HEK293 (cell line): ENCODE measurements around the gene CDX4.

ENCODE experiments used
- CTCF ChIA-PET: fragments of 350-600 bp; formaldehyde crosslinking; extraction: SDS; loops from one replicate; lab custom pipeline; 2021; ENCODE audit warnings: antibody characterized with exemption; lab: Yijun Ruan, JAX
- POLR2A ChIA-PET: fragments of 300-600 bp; formaldehyde crosslinking; extraction: SDS; loops from one replicate; lab custom pipeline; 2020; ENCODE audit warnings: antibody characterized with exemption, inconsistent platforms; lab: Yijun Ruan, JAX
- H3K27ac ChIP-seq: fragments of 200-500 bp; sonication (Bioruptor generic); 2 replicates; pipeline ENCODE4 v1.5.1; 2014; ENCODE audit warnings: low read depth, low read length, control low read depth, inconsistent platforms; ENCODE audit errors: extremely low read depth
- H3K36me3 ChIP-seq, 2 experiments: fragments of 200-500 bp in 1 of 2; sonication (Bioruptor generic) in 1 of 2; 1 replicate in 1 of 2; 2 replicates in 1 of 2; pipeline ENCODE4 v1.5.1; 2014 to 2017; ENCODE audit warnings: inconsistent platforms in 2 of 2, low read length in 2 of 2; ENCODE audit not compliant: control insufficient read depth in 2 of 2, insufficient read depth in 1 of 2
- H3K4me1 ChIP-seq: fragments of 200-500 bp; sonication (Bioruptor generic); 2 replicates; pipeline ENCODE4 v1.5.1; 2014; ENCODE audit warnings: mild to moderate bottlenecking, low read length, inconsistent platforms; ENCODE audit not compliant: control insufficient read depth, insufficient read depth
- H3K4me3 ChIP-seq: 2 replicates; pipeline ENCODE4 v1.5.1; 2011; ENCODE audit warnings: low read depth, mild to moderate bottlenecking, control low read depth, low read length, moderate library complexity
- H3K9me3 ChIP-seq: fragments of 200-500 bp; sonication (Bioruptor generic); 2 replicates; pipeline ENCODE4 v1.5.1; 2014; ENCODE audit warnings: low read depth, low read length, inconsistent platforms; ENCODE audit not compliant: control insufficient read depth, insufficient read depth
- GLIS1 ChIP-seq: fragments of 450-650 bp; formaldehyde crosslinking; IDR thresholded peaks from 2 replicates; pipeline ENCODE4 v1.5.1; 2016; ENCODE audit warnings: missing biosample characterization, missing genetic modification characterization
- HOXD13 ChIP-seq: sonication (generic); formaldehyde crosslinking; IDR thresholded peaks from 2 replicates; pipeline ENCODE4 v1.8.0; 2022; ENCODE audit warnings: missing genetic modification reagents, borderline replicate concordance
- KLF7 ChIP-seq: fragments of 450-650 bp; formaldehyde crosslinking; IDR thresholded peaks from 2 replicates; pipeline ENCODE4 v1.5.1; 2016; ENCODE audit warnings: missing biosample characterization, missing genetic modification characterization, borderline replicate concordance
- TCF7L2 ChIP-seq: IDR thresholded peaks from 2 replicates; pipeline ENCODE4 v1.6.1; 2011; ENCODE audit warnings: low read depth, mild to moderate bottlenecking, inconsistent platforms, low read length, moderate library complexity, borderline replicate concordance
- YY1 ChIP-seq: fragments of 450-650 bp; formaldehyde crosslinking; IDR thresholded peaks from 2 replicates; pipeline ENCODE4 v1.5.1; 2018; ENCODE audit warnings: missing biosample characterization, missing genetic modification characterization
- ZBTB17 ChIP-seq: fragments of 450-650 bp; formaldehyde crosslinking; IDR thresholded peaks from 2 replicates; pipeline ENCODE4 v1.5.1; 2016; ENCODE audit warnings: missing biosample characterization, missing genetic modification characterization
- ZNF112 ChIP-seq: fragments of 450-650 bp; formaldehyde crosslinking; IDR thresholded peaks from 2 replicates; pipeline ENCODE4 v1.5.0; 2017; ENCODE audit warnings: missing biosample characterization, missing genetic modification characterization
- ZNF146 ChIP-seq: fragments of 450-650 bp; formaldehyde crosslinking; IDR thresholded peaks from 2 replicates; pipeline ENCODE4 v1.5.1; 2016; ENCODE audit warnings: missing biosample characterization, missing genetic modification characterization
- ZNF184 ChIP-seq: fragments of 450-650 bp; IDR thresholded peaks from 2 replicates; pipeline ENCODE4 v1.5.1; 2018; ENCODE audit warnings: missing biosample characterization, mild to moderate bottlenecking, missing genetic modification characterization
- ZNF266 ChIP-seq: fragments of 450-650 bp; formaldehyde crosslinking; IDR thresholded peaks from 2 replicates; pipeline ENCODE4 v1.5.1; 2016; ENCODE audit warnings: missing biosample characterization, missing genetic modification characterization, low read depth
- ZNF416 ChIP-seq: fragments of 450-650 bp; formaldehyde crosslinking; IDR thresholded peaks from 2 replicates; pipeline ENCODE4 v1.5.1; 2016; ENCODE audit warnings: missing biosample characterization, missing genetic modification characterization
- ZNF747 ChIP-seq: fragments of 450-650 bp; formaldehyde crosslinking; IDR thresholded peaks from 2 replicates; pipeline ENCODE4 v1.5.1; 2016; ENCODE audit warnings: missing biosample characterization, missing genetic modification characterization
- ZNF785 ChIP-seq: fragments of 450-650 bp; formaldehyde crosslinking; IDR thresholded peaks from 2 replicates; pipeline ENCODE4 v1.5.1; 2016; ENCODE audit warnings: missing biosample characterization, missing genetic modification characterization
- TF ChIP-seq, protein P1 (sequence below): fragments of 450-650 bp; IDR thresholded peaks from 2 replicates; pipeline ENCODE4 v1.5.1; 2018; ENCODE audit warnings: missing biosample characterization, mild to moderate bottlenecking, missing genetic modification characterization
- TF ChIP-seq, protein P2 (sequence below): fragments of 450-650 bp; formaldehyde crosslinking; IDR thresholded peaks from 2 replicates; pipeline ENCODE4 v1.5.1; 2016; ENCODE audit warnings: missing biosample characterization, missing genetic modification characterization
- TF ChIP-seq, protein P3 (sequence below): fragments of 450-650 bp; formaldehyde crosslinking; optimal IDR thresholded peaks from 2 replicates; pipeline ENCODE3; 2016; ENCODE audit warnings: missing biosample characterization, mild to moderate bottlenecking, missing genetic modification characterization
- TF ChIP-seq, protein P4 (sequence below): fragments of 450-650 bp; formaldehyde crosslinking; IDR thresholded peaks from 2 replicates; pipeline ENCODE4 v1.5.1; 2016; ENCODE audit warnings: missing biosample characterization, missing genetic modification characterization
- TF ChIP-seq, protein P5 (sequence below): fragments of 450-650 bp; formaldehyde crosslinking; IDR thresholded peaks from 2 replicates; pipeline ENCODE4 v1.5.1; 2016; ENCODE audit warnings: missing biosample characterization, missing genetic modification characterization, borderline replicate concordance
- TF ChIP-seq, protein P6 (sequence below): fragments of 450-650 bp; formaldehyde crosslinking; IDR thresholded peaks from 2 replicates; pipeline ENCODE4; 2016; ENCODE audit warnings: missing biosample characterization, missing genetic modification characterization

Gene CDX4

DNA sequence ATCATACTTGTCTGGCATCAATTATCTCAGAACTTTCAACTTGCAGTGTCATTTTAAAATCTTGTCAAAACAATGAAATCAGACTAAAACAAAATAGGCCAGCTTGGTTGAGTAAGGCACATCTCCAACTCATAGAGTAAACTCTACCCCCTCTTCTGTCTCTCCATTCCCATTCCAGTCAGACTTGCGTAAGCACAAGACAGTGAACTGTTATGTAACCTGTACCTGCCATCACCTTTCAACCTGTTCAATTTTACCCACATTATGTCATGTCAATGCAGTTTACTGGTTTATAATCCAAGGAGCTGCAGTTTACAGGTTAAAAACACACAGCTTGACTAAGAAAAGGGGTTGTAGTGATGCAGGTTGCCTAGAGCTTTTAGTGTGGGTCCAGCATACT, 8.3 kb downstream of the CDX4 start:
- Histone ChIP-seq H3K27ac (no peak overlapping the region), H3K9me3 (no peaks in the 10 kb centered on the region), H3K36me3 (no peaks in the 10 kb centered on the region), H3K4me1 (no peaks in the 10 kb centered on the region), H3K4me3 (no peak overlapping the region)
- CTCF ChIA-PET: no interaction called here
- TF ChIP-seq, protein P1, sequence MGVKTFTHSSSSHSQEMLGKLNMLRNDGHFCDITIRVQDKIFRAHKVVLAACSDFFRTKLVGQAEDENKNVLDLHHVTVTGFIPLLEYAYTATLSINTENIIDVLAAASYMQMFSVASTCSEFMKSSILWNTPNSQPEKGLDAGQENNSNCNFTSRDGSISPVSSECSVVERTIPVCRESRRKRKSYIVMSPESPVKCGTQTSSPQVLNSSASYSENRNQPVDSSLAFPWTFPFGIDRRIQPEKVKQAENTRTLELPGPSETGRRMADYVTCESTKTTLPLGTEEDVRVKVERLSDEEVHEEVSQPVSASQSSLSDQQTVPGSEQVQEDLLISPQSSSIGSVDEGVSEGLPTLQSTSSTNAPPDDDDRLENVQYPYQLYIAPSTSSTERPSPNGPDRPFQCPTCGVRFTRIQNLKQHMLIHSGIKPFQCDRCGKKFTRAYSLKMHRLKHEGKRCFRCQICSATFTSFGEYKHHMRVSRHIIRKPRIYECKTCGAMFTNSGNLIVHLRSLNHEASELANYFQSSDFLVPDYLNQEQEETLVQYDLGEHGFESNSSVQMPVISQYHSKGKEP (tag by site-specific recombination): no peak
- no peak for TF ChIP-seq ZNF184 (tag by site-specific recombination)
- TF ChIP-seq, protein P2, sequence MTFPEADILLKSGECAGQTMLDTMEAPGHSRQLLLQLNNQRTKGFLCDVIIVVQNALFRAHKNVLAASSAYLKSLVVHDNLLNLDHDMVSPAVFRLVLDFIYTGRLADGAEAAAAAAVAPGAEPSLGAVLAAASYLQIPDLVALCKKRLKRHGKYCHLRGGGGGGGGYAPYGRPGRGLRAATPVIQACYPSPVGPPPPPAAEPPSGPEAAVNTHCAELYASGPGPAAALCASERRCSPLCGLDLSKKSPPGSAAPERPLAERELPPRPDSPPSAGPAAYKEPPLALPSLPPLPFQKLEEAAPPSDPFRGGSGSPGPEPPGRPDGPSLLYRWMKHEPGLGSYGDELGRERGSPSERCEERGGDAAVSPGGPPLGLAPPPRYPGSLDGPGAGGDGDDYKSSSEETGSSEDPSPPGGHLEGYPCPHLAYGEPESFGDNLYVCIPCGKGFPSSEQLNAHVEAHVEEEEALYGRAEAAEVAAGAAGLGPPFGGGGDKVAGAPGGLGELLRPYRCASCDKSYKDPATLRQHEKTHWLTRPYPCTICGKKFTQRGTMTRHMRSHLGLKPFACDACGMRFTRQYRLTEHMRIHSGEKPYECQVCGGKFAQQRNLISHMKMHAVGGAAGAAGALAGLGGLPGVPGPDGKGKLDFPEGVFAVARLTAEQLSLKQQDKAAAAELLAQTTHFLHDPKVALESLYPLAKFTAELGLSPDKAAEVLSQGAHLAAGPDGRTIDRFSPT (tag by site-specific recombination): no peak
- no peak for TF ChIP-seq ZNF266 (tag by site-specific recombination)
- TF ChIP-seq, all 188 proteins: peak for 0
- POLR2A ChIA-PET: no interaction called here

DNA sequence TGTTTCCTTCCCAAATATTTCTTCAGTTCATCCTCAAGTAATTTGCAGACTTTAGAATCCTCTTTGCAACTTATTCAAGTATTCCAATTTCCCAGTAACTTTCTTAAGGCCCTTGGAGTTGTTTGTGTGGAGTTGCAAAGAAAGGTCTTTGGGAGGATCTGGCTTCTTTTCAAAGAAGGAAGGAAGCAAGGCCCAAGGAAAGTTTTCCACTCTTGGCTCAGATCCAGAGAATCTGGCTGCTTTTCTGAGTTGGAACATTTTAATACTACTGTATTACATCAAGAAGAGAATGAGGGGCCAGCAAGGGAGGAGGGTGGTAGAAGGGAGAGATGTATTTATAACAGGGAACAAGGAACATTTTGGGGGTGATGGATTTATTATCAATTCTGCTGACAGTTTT, 10.5 kb downstream of the CDX4 start:
- TF ChIP-seq, protein P3, sequence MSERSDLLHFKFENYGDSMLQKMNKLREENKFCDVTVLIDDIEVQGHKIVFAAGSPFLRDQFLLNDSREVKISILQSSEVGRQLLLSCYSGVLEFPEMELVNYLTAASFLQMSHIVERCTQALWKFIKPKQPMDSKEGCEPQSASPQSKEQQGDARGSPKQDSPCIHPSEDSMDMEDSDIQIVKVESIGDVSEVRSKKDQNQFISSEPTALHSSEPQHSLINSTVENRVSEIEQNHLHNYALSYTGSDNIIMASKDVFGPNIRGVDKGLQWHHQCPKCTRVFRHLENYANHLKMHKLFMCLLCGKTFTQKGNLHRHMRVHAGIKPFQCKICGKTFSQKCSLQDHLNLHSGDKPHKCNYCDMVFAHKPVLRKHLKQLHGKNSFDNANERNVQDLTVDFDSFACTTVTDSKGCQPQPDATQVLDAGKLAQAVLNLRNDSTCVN: no peak
- ChIA-PET POLR2A (no interaction called here), CTCF (no interaction called here)
- Histone ChIP-seq H3K4me3 (no peak overlapping the region), H3K4me1 (no peaks in the 10 kb centered on the region), H3K27ac (no peak overlapping the region), H3K36me3 (no peaks in the 10 kb centered on the region), H3K9me3 (no peaks in the 10 kb centered on the region)

DNA sequence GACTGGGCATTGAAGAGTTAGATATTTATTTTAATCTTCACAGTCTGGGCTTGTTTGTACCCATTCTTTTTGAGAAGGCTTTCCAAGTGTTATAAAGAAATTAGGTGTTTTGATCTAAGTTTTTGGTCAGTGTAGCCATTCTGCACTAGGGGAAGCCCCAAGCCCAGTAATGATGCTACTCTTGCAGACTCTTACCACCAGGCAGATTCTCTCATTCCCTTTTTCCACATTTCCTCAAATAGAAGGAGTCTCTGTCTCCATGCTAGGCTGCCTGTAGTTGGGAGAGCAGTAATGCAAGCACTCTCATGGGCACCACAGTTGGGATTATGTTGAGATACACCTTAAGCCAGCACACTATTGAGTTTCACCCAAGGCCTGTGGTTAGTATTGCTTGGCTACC, 21.5 kb downstream of the CDX4 start:
- ChIA-PET POLR2A (no interaction called here), CTCF (no interaction called here)
- Histone ChIP-seq H3K9me3 (peaks cover 2% of the 10 kb centered on the region; the same call in 1 of the 2 replicates), H3K4me3 (no peak overlapping the region), H3K27ac (no peak overlapping the region), H3K4me1 (no peaks in the 10 kb centered on the region), H3K36me3 (no peaks in the 10 kb centered on the region)
- TF ChIP-seq ZBTB17 (tag by site-specific recombination): no peak
- TF ChIP-seq TCF7L2: no peak
- no peak for TF ChIP-seq GLIS1 (tag by site-specific recombination)
- TF ChIP-seq ZNF146 (tag by site-specific recombination): no peak
- no peak for TF ChIP-seq ZNF112 (tag by site-specific recombination)
- TF ChIP-seq, protein P4, sequence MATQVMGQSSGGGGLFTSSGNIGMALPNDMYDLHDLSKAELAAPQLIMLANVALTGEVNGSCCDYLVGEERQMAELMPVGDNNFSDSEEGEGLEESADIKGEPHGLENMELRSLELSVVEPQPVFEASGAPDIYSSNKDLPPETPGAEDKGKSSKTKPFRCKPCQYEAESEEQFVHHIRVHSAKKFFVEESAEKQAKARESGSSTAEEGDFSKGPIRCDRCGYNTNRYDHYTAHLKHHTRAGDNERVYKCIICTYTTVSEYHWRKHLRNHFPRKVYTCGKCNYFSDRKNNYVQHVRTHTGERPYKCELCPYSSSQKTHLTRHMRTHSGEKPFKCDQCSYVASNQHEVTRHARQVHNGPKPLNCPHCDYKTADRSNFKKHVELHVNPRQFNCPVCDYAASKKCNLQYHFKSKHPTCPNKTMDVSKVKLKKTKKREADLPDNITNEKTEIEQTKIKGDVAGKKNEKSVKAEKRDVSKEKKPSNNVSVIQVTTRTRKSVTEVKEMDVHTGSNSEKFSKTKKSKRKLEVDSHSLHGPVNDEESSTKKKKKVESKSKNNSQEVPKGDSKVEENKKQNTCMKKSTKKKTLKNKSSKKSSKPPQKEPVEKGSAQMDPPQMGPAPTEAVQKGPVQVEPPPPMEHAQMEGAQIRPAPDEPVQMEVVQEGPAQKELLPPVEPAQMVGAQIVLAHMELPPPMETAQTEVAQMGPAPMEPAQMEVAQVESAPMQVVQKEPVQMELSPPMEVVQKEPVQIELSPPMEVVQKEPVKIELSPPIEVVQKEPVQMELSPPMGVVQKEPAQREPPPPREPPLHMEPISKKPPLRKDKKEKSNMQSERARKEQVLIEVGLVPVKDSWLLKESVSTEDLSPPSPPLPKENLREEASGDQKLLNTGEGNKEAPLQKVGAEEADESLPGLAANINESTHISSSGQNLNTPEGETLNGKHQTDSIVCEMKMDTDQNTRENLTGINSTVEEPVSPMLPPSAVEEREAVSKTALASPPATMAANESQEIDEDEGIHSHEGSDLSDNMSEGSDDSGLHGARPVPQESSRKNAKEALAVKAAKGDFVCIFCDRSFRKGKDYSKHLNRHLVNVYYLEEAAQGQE (tag by site-specific recombination): no peak
- TF ChIP-seq, protein P5, sequence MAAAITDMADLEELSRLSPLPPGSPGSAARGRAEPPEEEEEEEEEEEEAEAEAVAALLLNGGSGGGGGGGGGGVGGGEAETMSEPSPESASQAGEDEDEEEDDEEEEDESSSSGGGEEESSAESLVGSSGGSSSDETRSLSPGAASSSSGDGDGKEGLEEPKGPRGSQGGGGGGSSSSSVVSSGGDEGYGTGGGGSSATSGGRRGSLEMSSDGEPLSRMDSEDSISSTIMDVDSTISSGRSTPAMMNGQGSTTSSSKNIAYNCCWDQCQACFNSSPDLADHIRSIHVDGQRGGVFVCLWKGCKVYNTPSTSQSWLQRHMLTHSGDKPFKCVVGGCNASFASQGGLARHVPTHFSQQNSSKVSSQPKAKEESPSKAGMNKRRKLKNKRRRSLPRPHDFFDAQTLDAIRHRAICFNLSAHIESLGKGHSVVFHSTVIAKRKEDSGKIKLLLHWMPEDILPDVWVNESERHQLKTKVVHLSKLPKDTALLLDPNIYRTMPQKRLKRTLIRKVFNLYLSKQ (tag by site-specific recombination): no peak
- no peak for TF ChIP-seq ZNF747 (tag by site-specific recombination)
- TF ChIP-seq KLF7 (tag by site-specific recombination): no peak
- TF ChIP-seq ZNF416 (tag by site-specific recombination): no peak
- TF ChIP-seq HOXD13 (CRISPR knock-in tag): no peak
- TF ChIP-seq, protein P6, sequence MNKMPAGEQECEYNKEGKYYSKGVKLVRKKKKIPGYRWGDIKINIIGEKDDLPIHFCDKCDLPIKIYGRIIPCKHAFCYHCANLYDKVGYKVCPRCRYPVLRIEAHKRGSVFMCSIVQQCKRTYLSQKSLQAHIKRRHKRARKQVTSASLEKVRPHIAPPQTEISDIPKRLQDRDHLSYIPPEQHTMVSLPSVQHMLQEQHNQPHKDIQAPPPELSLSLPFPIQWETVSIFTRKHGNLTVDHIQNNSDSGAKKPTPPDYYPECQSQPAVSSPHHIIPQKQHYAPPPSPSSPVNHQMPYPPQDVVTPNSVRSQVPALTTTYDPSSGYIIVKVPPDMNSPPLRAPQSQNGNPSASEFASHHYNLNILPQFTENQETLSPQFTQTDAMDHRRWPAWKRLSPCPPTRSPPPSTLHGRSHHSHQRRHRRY (tag by site-specific recombination): no peak
- TF ChIP-seq ZNF785: no peak
- TF ChIP-seq YY1 (tag by site-specific recombination): no peak
